Activated CD8-positive, alpha-beta memory T cell treated with anti-CD3 and anti-CD28 coated beads for 24 hours (primary cell): ENCODE measurements around the gene DTD1.
A peak's percentile ranks its signal among the peaks of the same experiment; 100 is the strongest.

Source experiments
- DNase-seq: peaks from one replicate; pipeline ENCODE4 v3.0.0-alpha.2; 2020

DTD1 gene

DNA sequence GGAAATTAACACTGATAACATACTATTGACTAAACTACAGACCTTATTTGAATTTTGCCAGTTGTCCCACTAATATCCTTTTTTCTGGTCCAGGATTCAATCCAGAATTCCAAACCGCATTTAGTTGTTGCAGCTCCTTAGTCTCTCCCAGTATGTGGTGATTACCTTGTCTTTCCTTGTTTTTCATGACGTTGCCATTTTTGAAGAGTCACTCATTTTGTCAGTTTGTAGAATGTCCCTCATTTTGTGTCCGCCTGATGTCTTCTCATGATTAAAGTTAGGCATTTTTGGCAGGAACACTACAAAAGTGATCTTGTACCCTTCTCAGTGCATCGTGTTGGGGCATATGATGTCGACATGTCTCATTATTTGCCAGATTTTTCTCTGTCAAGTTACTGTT is 33.1 kb downstream of the DTD1 start:
- no peak for DNase-seq

DNA sequence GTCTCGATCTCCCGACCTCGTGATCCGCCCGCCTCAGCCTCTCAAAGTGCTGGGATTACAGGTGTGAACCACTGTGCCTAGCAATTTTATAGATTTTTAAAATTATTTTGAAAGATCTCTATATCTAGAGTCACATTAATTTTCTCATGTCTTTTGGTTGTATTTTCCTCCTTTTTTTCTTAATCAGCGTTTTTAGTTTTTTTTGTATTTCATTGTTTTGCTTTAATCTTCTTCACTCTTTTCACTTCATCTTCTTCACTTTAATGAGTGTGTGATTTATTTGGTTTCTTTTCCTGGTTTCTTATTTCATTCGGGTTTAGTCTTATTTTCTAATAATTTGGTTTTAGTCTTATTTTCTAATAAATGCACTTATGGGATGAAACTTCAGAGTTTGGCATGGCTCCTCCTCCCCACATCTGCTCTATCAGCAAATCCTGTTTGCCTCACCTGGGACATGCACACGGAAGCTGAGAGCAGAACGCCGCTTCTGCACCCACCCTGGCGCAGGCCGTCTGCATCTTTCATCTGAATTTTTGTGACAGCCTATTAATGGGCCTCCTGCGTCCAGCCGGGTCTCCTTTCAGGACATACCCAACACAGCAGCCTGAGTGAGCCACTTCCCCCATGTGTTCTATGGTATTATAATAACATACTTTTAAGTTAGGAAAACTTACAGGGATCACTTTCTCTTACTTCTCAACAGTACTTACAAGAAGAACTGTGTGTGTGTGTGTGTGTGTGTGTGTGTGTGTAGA is 35.5 kb downstream of the DTD1 start:
- DNase-seq, result no peak

DNA sequence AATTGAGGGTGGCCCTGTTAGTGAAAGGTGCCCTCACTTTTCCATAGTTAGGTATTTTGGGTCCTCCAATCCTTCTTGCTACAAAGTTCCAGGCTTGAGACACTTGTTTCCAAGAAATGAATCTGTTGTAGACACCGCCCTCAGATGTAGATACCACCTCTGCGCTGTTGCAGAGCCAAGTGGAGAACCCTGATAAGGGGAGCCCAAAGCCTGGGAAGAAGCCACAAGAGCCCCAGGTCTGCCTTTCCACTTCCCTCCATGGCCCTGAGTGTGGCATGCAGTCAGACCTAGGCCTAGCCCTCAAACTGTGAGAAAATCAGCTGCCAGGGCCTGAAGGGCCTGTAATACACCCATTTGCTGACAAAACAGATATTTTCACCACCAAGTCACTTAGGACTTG is 37.1 kb downstream of the DTD1 start:
- no peak for DNase-seq

DNA sequence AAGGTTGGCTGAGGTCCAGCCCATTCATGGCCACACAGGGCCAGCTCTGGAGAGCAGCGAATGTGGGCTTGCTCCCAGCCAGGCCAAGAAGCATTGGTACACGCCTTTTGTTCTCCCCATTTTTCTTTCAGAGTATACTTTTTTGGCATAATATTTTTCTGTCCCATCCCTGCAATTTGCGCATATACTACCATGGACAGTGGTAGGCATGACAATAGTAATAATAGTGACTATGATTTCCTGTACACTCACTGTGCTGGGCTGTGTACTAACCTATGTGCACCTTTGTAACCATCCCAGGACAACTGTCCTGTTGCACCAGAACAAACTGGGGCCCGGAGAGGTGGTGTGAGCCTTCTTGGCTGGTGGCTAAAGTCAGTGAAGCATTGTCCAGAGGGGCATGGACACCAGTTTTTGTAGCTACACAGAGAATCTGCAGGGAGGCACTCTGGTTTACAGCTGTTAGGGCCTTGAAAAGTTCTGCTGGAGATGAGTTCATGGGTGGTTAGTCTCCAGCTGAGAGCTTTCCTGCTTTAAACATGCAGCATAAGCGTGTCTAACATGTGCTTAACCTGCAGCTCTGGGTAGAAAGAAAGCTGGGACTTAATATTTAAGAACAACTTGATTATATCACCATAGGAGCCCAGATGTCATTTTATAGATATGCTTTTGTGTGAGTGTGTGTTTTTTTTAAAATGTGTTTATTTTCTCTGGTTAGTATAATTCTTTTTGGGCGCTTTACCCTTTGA is 38.2 kb downstream of the DTD1 start:
- no peak for DNase-seq

DNA sequence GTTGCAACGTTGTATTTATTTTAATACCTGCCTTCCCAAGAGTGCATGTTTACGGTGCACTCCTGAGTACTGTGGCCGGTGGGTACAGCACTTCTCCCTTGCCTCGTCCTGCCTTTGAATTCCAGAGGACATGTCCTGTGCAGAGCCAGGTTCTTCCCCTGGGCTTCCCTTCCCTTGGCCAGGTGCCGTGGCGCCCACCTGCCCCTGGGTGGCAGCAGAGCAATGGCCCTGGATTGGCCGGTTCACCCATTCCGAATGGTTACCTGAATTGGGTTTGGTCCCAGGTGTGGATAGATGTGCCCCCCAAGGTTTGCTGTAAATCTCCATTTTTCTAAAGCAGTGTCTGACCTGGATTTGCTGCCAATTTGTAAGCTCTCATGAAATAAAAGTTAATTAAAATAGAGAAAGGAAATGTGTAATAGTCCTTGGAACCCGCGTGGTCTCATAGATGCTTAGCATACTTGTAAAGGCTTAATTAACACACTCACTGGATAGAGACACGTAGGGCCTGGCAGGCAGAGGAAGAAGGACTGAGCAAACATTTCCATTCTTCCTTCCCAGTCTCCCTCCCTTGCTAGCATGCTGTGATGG is 40.6 kb downstream of the DTD1 start:
- no peak for DNase-seq

DNA sequence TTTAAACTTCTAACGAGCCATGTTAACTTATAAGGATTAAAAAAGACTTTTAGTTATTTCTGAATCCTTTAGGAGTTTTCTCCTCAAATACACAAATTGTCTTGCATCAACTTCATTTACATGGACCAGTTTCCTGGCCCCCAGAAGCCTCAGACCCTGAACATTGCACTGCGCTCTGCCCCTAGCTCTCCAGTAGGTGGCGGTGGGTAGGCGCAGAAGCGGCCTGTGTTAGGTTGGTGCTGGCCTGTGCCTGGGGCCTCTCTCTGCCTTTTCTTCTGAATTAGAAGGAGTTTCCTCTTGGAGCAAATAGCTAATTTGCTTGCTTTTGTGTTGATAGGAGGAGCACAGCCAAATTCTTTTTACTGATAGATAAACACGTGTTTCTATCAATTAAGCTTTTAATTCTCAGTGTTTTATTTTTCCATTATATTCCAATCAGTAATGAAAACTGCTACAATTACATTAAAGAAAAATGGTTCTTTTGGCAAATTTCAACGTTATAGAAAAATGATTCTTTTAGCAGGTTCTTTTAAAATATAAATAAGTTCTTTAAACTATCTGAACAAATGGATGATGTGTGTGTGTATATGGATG is 44.4 kb downstream of the DTD1 start:
- peak; percentile 79 for DNase-seq

DNA sequence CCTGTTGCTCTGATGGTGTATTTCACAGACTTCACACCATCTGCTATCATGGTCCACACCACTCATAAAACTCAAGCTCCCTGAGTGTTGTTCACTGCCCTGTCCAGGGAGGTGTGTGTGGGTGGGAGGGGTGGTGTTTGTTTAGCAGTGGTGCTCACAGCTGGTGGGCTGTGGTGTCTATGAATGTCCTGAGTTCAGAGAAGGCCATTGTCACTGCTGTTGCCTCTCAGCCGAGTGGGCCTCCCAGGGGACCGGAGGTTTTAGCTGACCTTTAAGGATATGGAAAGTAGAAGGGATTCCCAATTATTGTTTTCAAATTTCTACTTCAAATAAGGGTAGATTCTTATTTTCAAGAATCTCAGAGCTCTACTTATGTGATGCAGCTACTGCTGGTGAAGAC is 45.6 kb downstream of the DTD1 start:
- DNase-seq, result no peak

DNA sequence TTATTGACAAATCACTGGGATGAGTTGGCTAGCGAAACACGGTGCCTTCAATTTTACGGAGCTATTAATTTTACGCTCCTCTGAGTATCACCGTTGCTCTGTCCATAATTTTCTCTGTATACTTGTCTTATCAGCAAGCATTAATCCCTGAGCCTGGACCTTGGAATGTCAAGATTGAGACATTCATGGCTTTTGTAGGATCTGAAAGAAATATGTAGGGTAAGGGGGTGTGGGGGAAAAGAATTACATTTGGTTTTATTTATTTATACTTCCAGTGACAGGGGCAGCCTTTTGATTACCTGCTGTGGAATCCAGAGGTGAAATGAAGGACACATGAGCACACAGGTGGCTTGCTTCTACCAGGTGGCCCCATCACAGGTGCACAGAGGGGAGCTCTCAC is 46.6 kb downstream of the DTD1 start:
- DNase-seq, result no peak

DNA sequence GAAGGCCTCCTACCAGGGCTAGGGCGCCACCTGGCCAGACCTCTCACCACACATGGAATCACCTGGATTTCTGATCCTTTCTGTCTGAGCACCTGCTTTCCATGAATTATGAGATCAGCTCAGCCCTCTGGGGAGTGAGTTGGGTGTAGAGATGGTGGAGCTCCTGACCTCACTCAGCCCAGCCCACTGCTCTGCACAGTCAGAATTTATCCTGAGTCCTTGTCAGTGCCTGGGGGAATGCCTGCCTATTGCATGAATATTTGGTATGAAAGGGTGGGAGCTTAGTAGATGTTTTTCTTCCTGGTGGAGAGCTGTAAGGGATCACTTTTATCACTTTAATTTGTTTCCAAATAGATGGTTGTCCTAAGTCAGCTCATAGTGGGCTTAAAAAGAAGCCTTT is 47.5 kb downstream of the DTD1 start:
- no peak for DNase-seq

DNA sequence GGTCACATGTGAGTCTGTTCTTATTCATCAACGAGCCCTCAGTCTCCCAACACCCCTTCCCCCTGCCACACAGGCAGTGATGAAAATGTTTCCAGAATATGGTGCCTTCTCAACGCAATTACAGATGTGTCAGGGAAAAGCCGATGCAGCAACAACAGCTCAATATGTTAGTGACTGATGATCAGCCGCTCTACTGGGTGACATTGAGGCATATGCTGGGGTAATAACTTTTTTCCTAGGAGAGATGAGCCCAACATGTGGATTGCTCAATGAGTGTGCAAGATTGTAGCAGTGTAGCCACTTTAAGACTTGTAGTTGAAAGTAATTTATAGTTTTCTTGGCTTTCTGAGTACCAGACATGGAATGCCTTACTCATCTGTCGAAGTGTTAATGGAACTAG is 49.4 kb downstream of the DTD1 start:
- DNase-seq, result no peak

DNA sequence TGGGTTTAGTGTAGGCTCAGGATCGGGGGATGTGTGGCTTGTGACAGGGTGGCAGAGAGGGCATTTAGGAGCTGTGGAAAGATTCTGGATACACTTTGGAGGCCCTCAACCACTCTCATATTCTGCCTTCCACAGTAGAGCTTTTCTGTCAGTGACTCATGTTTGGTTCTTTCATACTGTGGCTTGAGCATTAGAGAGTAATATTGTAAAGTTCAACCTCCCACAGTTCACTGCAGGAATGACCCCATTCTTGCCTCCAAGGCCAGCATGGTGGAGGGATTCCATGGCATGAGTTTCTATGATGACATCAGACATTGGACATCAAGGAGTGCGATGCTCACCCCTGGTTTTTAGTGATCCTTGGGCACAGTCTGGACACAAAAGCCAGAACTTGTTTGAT is 50.9 kb downstream of the DTD1 start:
- DNase-seq, result no peak

DNA sequence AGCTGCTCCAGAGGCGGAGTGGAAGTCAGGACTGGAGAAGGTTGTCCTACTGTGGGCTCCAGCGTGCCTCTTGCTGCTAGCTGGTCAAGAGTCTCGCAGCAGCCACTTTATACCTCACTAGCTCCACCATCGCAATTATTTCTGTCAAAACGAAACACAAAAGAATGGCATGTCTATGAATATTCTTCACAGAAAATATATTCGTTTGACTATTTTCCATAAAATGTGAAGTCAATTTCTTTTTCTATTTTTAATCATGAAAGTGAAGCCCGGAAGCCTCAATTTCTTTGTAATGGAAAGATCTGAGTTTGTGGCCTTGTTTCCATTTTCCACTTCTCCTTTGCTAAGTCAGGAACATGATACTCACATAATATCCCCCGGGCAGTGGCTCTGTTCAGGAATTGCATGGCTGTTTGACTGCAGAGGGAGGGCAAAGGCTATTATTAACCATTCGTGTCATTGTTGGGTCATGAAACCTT is 51.7 kb downstream of the DTD1 start:
- DNase-seq, result no peak

DNA sequence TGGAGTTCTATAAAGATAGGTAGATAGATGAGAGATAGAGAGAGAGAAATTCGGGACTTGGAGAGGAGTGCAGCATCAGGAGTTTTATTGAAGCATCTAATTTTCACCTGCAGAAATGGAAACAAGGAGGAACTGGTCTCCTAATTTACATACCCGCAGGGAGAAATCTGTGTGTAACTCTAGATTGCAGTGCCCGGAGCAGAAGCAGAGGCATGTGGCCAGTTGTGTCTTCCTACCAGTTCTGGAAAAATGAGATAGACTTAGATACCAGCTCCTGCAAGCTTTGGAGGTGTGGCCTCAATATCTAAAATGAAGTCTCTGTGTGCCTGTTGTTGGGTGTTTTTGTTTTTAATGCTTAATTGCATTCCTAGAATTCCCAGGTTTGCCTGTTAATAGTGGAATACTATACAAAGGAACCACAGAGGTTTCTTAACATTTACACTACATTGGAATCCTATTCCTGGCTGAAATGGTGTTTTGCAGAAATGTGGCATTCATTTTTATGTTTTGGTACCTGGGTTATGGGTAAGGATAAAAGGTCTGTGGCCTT is 57.4 kb downstream of the DTD1 start:
- no peak for DNase-seq

DNA sequence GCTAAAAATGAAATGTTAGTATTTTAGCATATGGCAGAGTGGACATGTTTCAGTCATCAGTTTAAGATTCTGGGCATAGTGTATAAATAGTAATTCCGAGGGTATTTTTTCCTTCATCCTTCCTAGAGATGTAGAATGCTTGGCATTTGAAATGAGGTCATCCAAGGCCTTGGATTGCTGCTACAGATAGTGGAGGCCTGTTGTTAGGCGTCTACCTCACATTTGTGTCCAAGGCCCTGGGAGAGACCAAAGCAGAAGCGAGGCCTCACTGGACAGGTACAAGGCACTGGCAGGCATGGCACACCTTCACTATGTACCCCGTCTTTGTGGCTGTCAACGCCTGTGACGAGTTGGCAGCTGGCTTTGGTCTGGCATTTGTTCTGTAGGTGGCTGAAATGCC is 58.0 kb downstream of the DTD1 start:
- DNase-seq, result no peak

DNA sequence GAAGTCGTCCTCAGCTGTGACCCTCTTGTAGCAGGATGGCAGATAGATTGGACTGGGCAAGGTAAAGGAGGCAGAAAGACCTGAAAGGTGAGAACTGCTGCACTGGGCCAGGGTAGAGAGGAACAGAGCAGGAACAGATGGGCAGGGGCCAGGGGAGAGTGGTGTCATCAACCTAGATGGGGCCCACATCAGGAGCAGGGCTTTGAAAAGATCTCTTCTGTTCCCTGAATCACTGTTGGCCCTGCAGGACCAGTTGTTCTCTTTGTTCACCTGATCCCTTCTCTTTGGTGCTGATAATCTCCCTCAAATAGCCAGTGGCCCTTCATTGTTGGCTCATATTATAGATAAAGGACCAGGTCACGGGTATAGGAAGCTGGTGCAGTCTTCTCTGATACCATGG is 59.9 kb downstream of the DTD1 start:
- no peak for DNase-seq

DNA sequence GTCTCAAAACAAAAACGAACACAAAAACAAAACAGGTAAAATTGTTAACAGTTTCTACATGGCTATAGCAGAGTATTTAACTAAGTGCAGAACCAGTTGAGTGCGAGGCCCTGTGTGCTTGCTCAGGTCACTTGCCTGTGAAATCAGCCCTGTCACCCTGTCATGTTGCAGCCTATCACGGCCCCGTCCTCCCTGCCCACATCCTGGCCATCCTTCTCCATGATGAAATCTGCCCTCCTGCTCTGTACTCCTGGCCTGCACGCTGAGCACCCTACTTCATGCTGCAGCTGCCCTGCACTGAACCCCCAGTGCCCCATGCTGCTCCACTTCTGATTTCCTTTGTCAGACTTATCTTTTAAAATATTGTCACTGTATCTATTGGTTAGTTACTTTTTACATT is 62.4 kb downstream of the DTD1 start:
- DNase-seq, result no peak

DNA sequence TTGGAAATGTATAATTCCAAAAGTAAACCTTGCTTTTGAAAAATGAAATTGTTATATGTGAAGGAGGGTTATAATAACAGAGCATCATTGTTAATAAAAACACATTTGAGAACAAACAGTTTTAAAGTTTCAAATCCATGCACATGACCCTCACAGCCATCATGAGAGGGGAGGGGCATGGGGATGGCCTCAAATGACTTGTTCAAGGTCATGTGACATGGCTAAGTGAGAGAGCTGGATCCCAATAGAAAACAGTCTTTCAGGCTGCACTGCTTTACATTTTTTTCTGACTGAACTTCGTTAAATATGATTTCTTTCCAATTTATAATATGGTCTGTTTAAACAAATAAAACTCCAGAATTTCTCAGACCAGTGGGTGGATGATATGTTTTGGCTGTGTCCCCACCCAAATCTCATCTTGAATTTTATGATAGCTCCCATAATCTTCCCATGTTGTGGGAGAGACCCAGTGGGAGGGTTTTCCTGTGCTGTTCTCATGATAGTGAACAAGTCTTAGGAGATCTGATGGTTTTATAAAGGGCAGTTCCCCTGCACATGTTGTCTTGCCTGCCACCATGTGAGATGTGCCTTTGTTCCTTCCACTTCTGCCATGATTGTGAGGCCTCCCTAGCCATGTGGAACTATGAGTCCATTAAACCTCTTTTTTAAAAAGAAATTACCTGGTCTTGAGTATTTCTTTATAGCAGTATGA is 66.0 kb downstream of the DTD1 start:
- no peak for DNase-seq

DNA sequence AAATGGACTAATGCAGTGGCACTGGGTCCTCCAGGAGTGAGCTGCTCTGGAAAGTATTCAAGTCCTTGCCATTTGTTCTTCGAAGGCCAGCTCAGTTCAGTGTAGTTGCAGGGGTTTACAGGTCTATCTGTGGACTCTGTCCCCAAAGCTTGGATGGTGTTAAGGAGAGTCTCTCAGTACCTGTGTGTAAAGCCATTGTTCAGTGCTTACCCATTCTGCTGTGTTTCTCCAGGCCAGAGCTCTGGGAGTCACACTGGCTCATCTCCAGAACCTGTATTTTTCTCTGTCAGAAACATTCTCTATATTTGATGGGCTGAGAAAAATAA is 66.6 kb downstream of the DTD1 start:
- DNase-seq, result no peak

DNA sequence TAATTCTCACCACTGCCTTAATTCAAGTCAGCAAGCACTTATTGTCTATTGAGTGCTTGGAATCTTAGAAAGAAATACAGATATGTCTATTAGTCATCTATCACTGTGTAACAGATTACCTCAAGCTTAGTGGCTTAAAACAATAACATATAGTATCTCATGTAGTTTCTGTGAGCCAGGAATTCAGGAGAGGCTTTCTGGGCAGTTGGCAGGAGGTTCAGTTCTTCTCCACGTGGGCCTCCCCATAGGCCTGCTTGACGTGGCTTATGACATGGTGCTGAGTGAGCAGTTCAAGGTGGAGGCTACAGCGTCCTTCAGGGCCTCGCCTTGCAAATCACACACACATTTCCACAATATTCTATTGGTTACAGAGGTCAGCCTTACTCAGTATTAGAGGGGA is 69.7 kb downstream of the DTD1 start:
- no peak for DNase-seq

DNA sequence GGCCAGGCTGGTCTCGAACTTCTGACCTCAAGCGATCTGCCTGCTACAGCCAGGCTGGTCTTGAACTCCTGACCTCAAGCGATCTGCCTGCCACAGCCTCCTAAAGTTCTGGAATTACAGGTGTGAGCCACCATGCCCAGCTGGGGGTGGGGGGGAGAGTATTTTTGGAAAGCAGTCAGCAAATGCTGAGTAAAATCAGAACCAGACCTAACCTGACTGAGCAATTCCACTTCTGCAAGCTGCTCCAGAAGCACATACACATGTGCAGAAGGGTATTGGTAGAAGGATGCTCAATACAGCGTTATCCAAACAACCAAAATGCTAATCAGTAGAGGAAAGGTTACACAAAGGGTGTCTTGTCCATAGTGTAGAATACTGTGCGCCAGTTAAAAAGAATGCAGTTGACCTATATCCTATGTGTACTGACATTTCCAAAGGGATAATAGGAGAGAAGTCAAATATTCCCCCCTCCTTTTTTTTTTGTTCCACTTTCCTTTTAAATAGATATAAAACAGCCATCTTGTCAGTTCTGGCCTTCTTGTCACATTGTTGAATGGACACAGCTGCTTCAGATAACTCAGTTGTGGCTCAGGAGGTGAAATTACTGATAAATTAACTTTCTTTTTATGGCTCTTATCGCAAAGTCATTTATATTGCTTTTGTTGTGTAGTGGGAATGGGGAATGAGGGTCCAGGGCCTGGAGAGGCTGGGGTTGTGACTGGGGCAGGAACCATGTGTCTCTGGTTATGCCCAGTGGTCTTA is 74.6 kb downstream of the DTD1 start:
- DNase-seq, result no peak

DNA sequence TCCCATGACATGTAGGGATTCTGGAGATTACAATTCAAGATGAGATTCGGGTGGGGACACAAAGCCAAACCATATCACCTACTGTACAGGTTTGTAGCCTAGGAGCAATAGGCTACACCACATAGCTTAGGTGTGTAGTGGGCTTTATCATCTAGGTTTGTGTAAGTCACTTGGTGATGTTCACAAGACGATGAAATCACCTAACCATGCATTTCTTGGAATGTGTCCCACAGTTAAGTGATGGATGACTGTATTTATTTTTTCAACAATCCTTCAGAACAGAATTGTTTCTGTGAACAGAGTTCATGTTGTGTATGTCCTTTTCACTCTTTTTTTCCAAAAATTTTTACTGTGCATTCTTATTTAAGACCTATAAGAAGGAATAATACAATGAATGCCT is 76.1 kb downstream of the DTD1 start:
- no peak for DNase-seq

DNA sequence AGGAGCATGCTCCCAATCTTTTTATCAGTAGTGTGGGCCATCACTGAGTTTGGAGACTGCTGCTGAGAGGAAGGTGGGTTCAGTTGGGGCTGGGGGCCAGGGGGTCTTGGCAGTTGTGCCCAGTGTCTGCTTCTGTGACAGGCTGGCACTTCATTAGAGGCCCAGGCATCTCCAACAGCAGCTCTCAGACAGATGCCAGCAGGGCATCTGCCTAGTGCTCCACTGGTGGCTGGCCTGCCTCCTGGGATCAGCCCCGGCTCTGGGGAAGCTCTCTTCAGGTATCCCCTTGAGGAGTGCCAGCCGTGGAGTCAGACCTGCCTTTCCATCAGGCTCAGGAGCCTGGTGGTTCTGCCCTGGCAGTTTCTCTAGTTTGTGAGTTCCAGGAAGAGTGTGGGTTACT is 77.3 kb downstream of the DTD1 start:
- DNase-seq, result no peak
